Activated T-helper 2 cell treated with anti-CD3 and anti-CD28 coated beads, Interferon-gamma antibody, Interleukin-2, Interleukin-4, amounts not matched to agents 10 μg/mL and 5 μg/mL and 100 μg/mL, durations not matched to agents 14 hours and 24 hours and 36 hours (primary cell): ENCODE results near the gene PDE8B. TPM values are rescaled to one million over a fixed set of nuclear protein-coding genes. Genes with fewer than 3 reads are reported as not detected.

Experiments
- DNase-seq: peaks from one replicate; pipeline ENCODE4 v3.0.0; 2021; ENCODE audit warnings: low spot score
- H3K27ac Mint-ChIP-seq: one replicate; pipeline ENCODE4 v1.8.0; 2021; ENCODE audit warnings: mixed read lengths
- H3K27me3 Mint-ChIP-seq: one replicate; pipeline ENCODE4 v1.8.0; 2021; ENCODE audit warnings: low read depth, mixed read lengths
- H3K36me3 Mint-ChIP-seq: one replicate; pipeline ENCODE4 v1.8.0; 2021; ENCODE audit warnings: low read depth, mixed read lengths
- H3K4me1 Mint-ChIP-seq: one replicate; pipeline ENCODE4 v1.8.0; 2021; ENCODE audit warnings: low read depth, mixed read lengths
- H3K4me3 Mint-ChIP-seq: one replicate; pipeline ENCODE4 v1.8.0; 2021; ENCODE audit warnings: low read depth, mild to moderate bottlenecking, moderate library complexity, mixed read lengths
- H3K9me3 Mint-ChIP-seq: one replicate; pipeline ENCODE4 v1.8.0; 2021; ENCODE audit warnings: mixed read lengths
- intact Hi-C: fragments of 100-400 bp; cut with micrococcal nuclease; formaldehyde crosslinking; loops from one replicate; pipeline ENCODE4 v1.15.1; 2023
- total RNA-seq: library from RNA; stranded (reverse); gene quantifications from 2 replicates; pipeline ENCODE4 v1.2.3, GENCODE V29; 2022

PDE8B gene
- total RNA-seq, 1 donor from 2014 or later = 0.05 TPM

GRCh38 chr5:77358255-77359205 lies 148.1 kb downstream of the PDE8B start:
- peaks cover 26% of the 10 kb centered on the region for H3K4me1 Mint-ChIP-seq
- no peak for DNase-seq
- no peaks in the 10 kb centered on the region for H3K36me3 Mint-ChIP-seq
- no peak overlapping the region for H3K27ac Mint-ChIP-seq
- H3K9me3 Mint-ChIP-seq = no peaks in the 10 kb centered on the region
- no peak overlapping the region for H3K4me3 Mint-ChIP-seq
- intact Hi-C loops = no loop called here
- no peaks in the 10 kb centered on the region for H3K27me3 Mint-ChIP-seq

- H3K36me3 Mint-ChIP-seq = no peaks in the 10 kb centered on the region
- H3K9me3 Mint-ChIP-seq = no peaks in the 10 kb centered on the region
- H3K4me3 Mint-ChIP-seq = no peak overlapping the region
- H3K27me3 Mint-ChIP-seq = no peaks in the 10 kb centered on the region
- H3K4me1 Mint-ChIP-seq = peaks cover 26% of the 10 kb centered on the region
- intact Hi-C loops = no loop called here
- DNase-seq = no peak
- H3K27ac Mint-ChIP-seq = no peak overlapping the region
Observed at GRCh38 chr5:77359231-77359630, 148.8 kb downstream of the PDE8B start.

GRCh38 chr5:77360381-77360780 lies 149.9 kb downstream of the PDE8B start:
- Mint-ChIP-seq H3K27me3 (no peaks in the 10 kb centered on the region), H3K36me3 (no peaks in the 10 kb centered on the region), H3K4me1 (peaks cover 26% of the 10 kb centered on the region), H3K9me3 (no peaks in the 10 kb centered on the region), H3K4me3 (no peak overlapping the region), H3K27ac (no peak overlapping the region)
- intact Hi-C loops = no loop called here
- DNase-seq = no peak

GRCh38 chr5:77360973-77361372 lies 150.5 kb downstream of the PDE8B start:
- DNase-seq = no peak
- intact Hi-C loops = no loop called here
- H3K4me1 Mint-ChIP-seq = peaks cover 26% of the 10 kb centered on the region
- H3K27ac Mint-ChIP-seq = no peak overlapping the region
- no peaks in the 10 kb centered on the region for H3K27me3 Mint-ChIP-seq
- no peak overlapping the region for H3K4me3 Mint-ChIP-seq
- H3K9me3 Mint-ChIP-seq = no peaks in the 10 kb centered on the region
- H3K36me3 Mint-ChIP-seq = no peaks in the 10 kb centered on the region

- no peak overlapping the region for H3K27ac Mint-ChIP-seq
- no peak overlapping the region for H3K4me3 Mint-ChIP-seq
- intact Hi-C loops = no loop called here
- H3K36me3 Mint-ChIP-seq = no peaks in the 10 kb centered on the region
- no peaks in the 10 kb centered on the region for H3K9me3 Mint-ChIP-seq
- no peaks in the 10 kb centered on the region for H3K4me1 Mint-ChIP-seq
- DNase-seq = no peak
- peaks cover 2% of the 10 kb centered on the region for H3K27me3 Mint-ChIP-seq
Observed at GRCh38 chr5:77366717-77367500, 156.4 kb downstream of the PDE8B start.

- Mint-ChIP-seq H3K27ac (no peak overlapping the region), H3K9me3 (no peaks in the 10 kb centered on the region), H3K36me3 (no peaks in the 10 kb centered on the region), H3K4me3 (no peak overlapping the region), H3K27me3 (peaks cover 2% of the 10 kb centered on the region), H3K4me1 (no peaks in the 10 kb centered on the region)
- intact Hi-C loops = no loop called here
- no peak for DNase-seq
Observed at GRCh38 chr5:77367741-77368140, 157.3 kb downstream of the PDE8B start.

- Mint-ChIP-seq H3K4me1 (no peaks in the 10 kb centered on the region), H3K36me3 (no peaks in the 10 kb centered on the region), H3K9me3 (no peaks in the 10 kb centered on the region), H3K27ac (no peak overlapping the region), H3K27me3 (peaks cover 2% of the 10 kb centered on the region), H3K4me3 (no peak overlapping the region)
- intact Hi-C loops = no loop called here
- no peak for DNase-seq
Observed at GRCh38 chr5:77368367-77368766, 157.9 kb downstream of the PDE8B start.

- DNase-seq = no peak
- Mint-ChIP-seq H3K27me3 (peaks cover 2% of the 10 kb centered on the region), H3K36me3 (no peaks in the 10 kb centered on the region), H3K4me3 (no peak overlapping the region), H3K27ac (no peak overlapping the region), H3K4me1 (no peaks in the 10 kb centered on the region), H3K9me3 (no peaks in the 10 kb centered on the region)
- intact Hi-C loops = no loop called here
Observed at GRCh38 chr5:77369566-77369965, 159.1 kb downstream of the PDE8B start.

GRCh38 chr5:77374686-77375085 lies 164.2 kb downstream of the PDE8B start:
- H3K4me1 Mint-ChIP-seq = peaks cover 12% of the 10 kb centered on the region
- peaks cover 2% of the 10 kb centered on the region for H3K27me3 Mint-ChIP-seq
- H3K4me3 Mint-ChIP-seq = no peak overlapping the region
- peaks cover 3% of the 10 kb centered on the region for H3K36me3 Mint-ChIP-seq
- H3K27ac Mint-ChIP-seq = no peak overlapping the region
- DNase-seq = no peak
- H3K9me3 Mint-ChIP-seq = peaks cover 9% of the 10 kb centered on the region
- intact Hi-C loops = loop anchor here (5.0 to 10.0 kb wide), 2 partner anchors 58 to 970 kb away; partner anchors contain the start of gene IQGAP2

GRCh38 chr5:77376609-77377300 lies 166.3 kb downstream of the PDE8B start:
- H3K9me3 Mint-ChIP-seq = peaks cover 9% of the 10 kb centered on the region
- no peak overlapping the region for H3K4me3 Mint-ChIP-seq
- DNase-seq = no peak
- H3K27ac Mint-ChIP-seq = no peak overlapping the region
- intact Hi-C loops = loop anchor here (5.0 to 10.0 kb wide), 2 partner anchors 56 to 972 kb away; partner anchors contain the start of gene IQGAP2
- H3K36me3 Mint-ChIP-seq = peaks cover 3% of the 10 kb centered on the region
- H3K27me3 Mint-ChIP-seq = no peaks in the 10 kb centered on the region
- peaks cover 29% of the 10 kb centered on the region for H3K4me1 Mint-ChIP-seq

GRCh38 chr5:77379558-77380061 lies 169.1 kb downstream of the PDE8B start:
- peak; percentile 38 for DNase-seq
- peaks cover 9% of the 10 kb centered on the region for H3K9me3 Mint-ChIP-seq
- H3K4me1 Mint-ChIP-seq = peaks cover 34% of the 10 kb centered on the region
- H3K36me3 Mint-ChIP-seq = peaks cover 3% of the 10 kb centered on the region
- H3K4me3 Mint-ChIP-seq = no peak overlapping the region
- H3K27me3 Mint-ChIP-seq = no peaks in the 10 kb centered on the region
- peak overlapping the region; percentile 68 for H3K27ac Mint-ChIP-seq
- intact Hi-C loops = loop anchor here (1.0 to 10.0 kb wide), 5 partner anchors 23 to 975 kb away; partner anchors contain the start of gene IQGAP2

GRCh38 chr5:77380636-77381035 lies 170.2 kb downstream of the PDE8B start:
- H3K9me3 Mint-ChIP-seq = peaks cover 16% of the 10 kb centered on the region
- DNase-seq = no peak
- H3K27ac Mint-ChIP-seq = peak overlapping the region; percentile 5
- intact Hi-C loops = loop anchor here (1.0 to 2.0 kb wide), 2 partner anchors 110 to 121 kb away; no protein-coding TSS in a partner anchor
- peaks cover 34% of the 10 kb centered on the region for H3K4me1 Mint-ChIP-seq
- no peaks in the 10 kb centered on the region for H3K27me3 Mint-ChIP-seq
- no peak overlapping the region for H3K4me3 Mint-ChIP-seq
- peaks cover 8% of the 10 kb centered on the region for H3K36me3 Mint-ChIP-seq
